HCT116 (cell line): ENCODE results near the gene TMEM156. TPM values are rescaled to one million over a fixed set of nuclear protein-coding genes. Genes with fewer than 3 reads are reported as not detected.

Experiments
- ATAC-seq: fragments of 200-7000 bp; cut with Tn5 transposase; 2 replicates; pipeline ENCODE4 v1.9.1; 2020; ENCODE audit warnings: mild to moderate bottlenecking, moderate library complexity
- BruUV-seq: library from RNA; stranded (reverse); fragments of 400-500 nt; replicated peaks from 2 replicates; lab custom pipeline; 2021; lab: Mats Ljungman, UMichigan
- CTCF ChIA-PET: fragments of 300-600 bp; sonication (Branson Sonifier 250); formaldehyde crosslinking; loops from one replicate; lab custom pipeline; 2021; ENCODE audit warnings: antibody characterized with exemption; lab: Charles Lee
- POLR2A ChIA-PET: fragments of 300-600, 350-600 bp; sonication (Branson Sonifier 250); formaldehyde crosslinking; loops from one replicate; lab custom pipeline; 2021; ENCODE audit warnings: antibody characterized with exemption; lab: Charles Lee
- RAD21 ChIA-PET, 2 experiments: fragments of 300-600 bp; sonication (Branson Sonifier 250); formaldehyde crosslinking; loops; one replicate each; lab custom pipeline; 2023; ENCODE audit warnings: low total read pairs in 2 of 2; ENCODE audit not compliant: uncharacterized antibody in 2 of 2, unreplicated experiment in 2 of 2, low non-redundant PET in 1 of 2; lab: Charles Lee
- DNase-seq: peaks from one replicate; pipeline ENCODE4 v3.0.0-alpha.2; 2010; ENCODE audit warnings: low read depth, low spot score
- H2AFZ ChIP-seq: fragments of 200-600 bp; shearing (Covaris generic), sonication (generic); 2 replicates; pipeline ENCODE4 v1.6.1; 2017; ENCODE audit warnings: low read depth, mixed run types, mixed read lengths, antibody characterized with exemption, low read length; ENCODE audit not compliant: poor library complexity, severe bottlenecking
- H3K27ac ChIP-seq: 2 replicates; pipeline ENCODE4 v1.5.1; 2012; ENCODE audit warnings: low read depth, low read length
- H3K27me3 ChIP-seq: fragments of 200-600 bp; sonication (generic); 2 replicates; pipeline ENCODE4 v1.6.1; 2016; ENCODE audit warnings: mixed run types, low read length, mixed read lengths; ENCODE audit not compliant: insufficient read depth
- H3K36me3 ChIP-seq, 2 experiments: fragments of 200-500 bp in 1 of 2; fragments of 200-600 bp in 1 of 2; sonication (Bioruptor generic) in 1 of 2; sonication (generic) in 1 of 2; 2 replicates each; pipeline versions ENCODE4 v1.5.1 to v1.6.1; 2014 to 2016; ENCODE audit warnings: low read length in 2 of 2, inconsistent platforms in 1 of 2, mixed read lengths in 1 of 2, mixed run types in 1 of 2; ENCODE audit not compliant: insufficient read depth in 2 of 2, control insufficient read depth in 1 of 2
- H3K4me1 ChIP-seq, 2 experiments: fragments of 200-600 bp in 1 of 2; sonication (generic) in 1 of 2; 2 replicates each; pipeline versions ENCODE4 v1.5.1 to v1.6.1; 2012 to 2017; ENCODE audit warnings: low read length in 2 of 2, inconsistent platforms in 1 of 2, mild to moderate bottlenecking in 1 of 2, mixed read lengths in 1 of 2, mixed run types in 1 of 2, moderate library complexity in 1 of 2; ENCODE audit not compliant: insufficient read depth in 2 of 2, control insufficient read depth in 1 of 2
- H3K4me2 ChIP-seq: fragments of 200-600 bp; sonication (generic); 2 replicates; pipeline ENCODE4 v1.6.1; 2017; ENCODE audit warnings: mixed run types, low read length, mixed read lengths
- H3K4me3 ChIP-seq, 2 experiments: fragments of 200-600 bp in 1 of 2; sonication (generic) in 1 of 2; replicated peaks in 1 of 2; 2 replicates each; pipeline ENCODE4 v1.5.1; 2011 to 2016; ENCODE audit warnings: low read length in 2 of 2, control low read depth in 1 of 2, low read depth in 1 of 2, mild to moderate bottlenecking in 1 of 2, mixed read lengths in 1 of 2, mixed run types in 1 of 2
- H3K79me2 ChIP-seq: fragments of 200-600 bp; sonication (generic); 2 replicates; pipeline ENCODE4 v1.6.1; 2017; ENCODE audit warnings: mild to moderate bottlenecking, mixed run types, low read length, moderate library complexity, mixed read lengths; ENCODE audit not compliant: insufficient read depth
- H3K9ac ChIP-seq: fragments of 200-600 bp; sonication (generic); 2 replicates; pipeline ENCODE4 v1.6.1; 2016; ENCODE audit warnings: low read length, mixed read lengths
- H3K9me2 ChIP-seq: fragments of 200-600 bp; sonication (generic), shearing (Covaris generic); 2 replicates; pipeline ENCODE4 v1.6.1; 2017; ENCODE audit warnings: mixed run types, mild to moderate bottlenecking, moderate library complexity; ENCODE audit not compliant: insufficient read depth
- H3K9me3 ChIP-seq, 2 experiments: fragments of 200-500 bp in 1 of 2; fragments of 200-600 bp in 1 of 2; sonication (Bioruptor generic) in 1 of 2; sonication (generic) in 1 of 2; 2 replicates each; pipeline ENCODE4 v1.6.1; 2014 to 2017; ENCODE audit warnings: low read length in 2 of 2, mixed read lengths in 2 of 2, inconsistent platforms in 1 of 2, low read depth in 1 of 2, mild to moderate bottlenecking in 1 of 2, mixed run types in 1 of 2, moderate library complexity in 1 of 2; ENCODE audit not compliant: control insufficient read depth in 1 of 2, insufficient read depth in 1 of 2
- H4K20me1 ChIP-seq: fragments of 200-600 bp; sonication (generic), shearing (Covaris generic); 2 replicates; pipeline ENCODE4 v1.6.1; 2017; ENCODE audit warnings: mixed run types, mild to moderate bottlenecking, moderate library complexity; ENCODE audit not compliant: insufficient read depth
- CEBPB ChIP-seq: IDR thresholded peaks from 2 replicates; pipeline ENCODE4 v1.6.1; 2012; ENCODE audit warnings: low read depth
- EZH2 ChIP-seq: fragments of 200-600 bp; sonication (generic); IDR thresholded peaks from 2 replicates; pipeline ENCODE4 v1.6.1; 2017; ENCODE audit warnings: antibody characterized with exemption, mixed run types
- POLR2AphosphoS5 ChIP-seq: IDR thresholded peaks from 2 replicates; pipeline ENCODE4 v1.6.1; 2011; ENCODE audit warnings: mild to moderate bottlenecking, low read depth, low read length, moderate library complexity
- RAD21 ChIP-seq: IDR thresholded peaks from 2 replicates; pipeline ENCODE4 v1.6.1; 2012; ENCODE audit warnings: low read depth, mild to moderate bottlenecking
- SP1 ChIP-seq: IDR thresholded peaks from 2 replicates; pipeline ENCODE4 v1.6.1; 2012; ENCODE audit warnings: low read depth
- SRF ChIP-seq: IDR thresholded peaks from 2 replicates; pipeline ENCODE4 v1.6.1; 2012; ENCODE audit warnings: low read depth
- TCF7L2 ChIP-seq: IDR thresholded peaks from 2 replicates; pipeline ENCODE4 v1.7.0; 2011; ENCODE audit warnings: borderline replicate concordance, inconsistent platforms; ENCODE audit not compliant: insufficient read depth, insufficient read length; ENCODE audit errors: extremely low read depth
- YY1 ChIP-seq: IDR thresholded peaks from 2 replicates; pipeline ENCODE4 v1.6.1; 2011; ENCODE audit warnings: low read length, low read depth, moderate library complexity, mild to moderate bottlenecking; ENCODE audit not compliant: insufficient replicate concordance; ENCODE audit errors: extremely low read depth
- intact Hi-C: fragments of 100-400 bp; cut with micrococcal nuclease; formaldehyde crosslinking; loops from 2 replicates; pipeline ENCODE4 v1.10.0; 2022
- total RNA-seq: library from RNA; stranded (reverse); gene quantifications from one replicate; pipeline ENCODE4 v1.2.1, GENCODE V29; 2021; ENCODE audit not compliant: unreplicated experiment

The TMEM156 gene
- total RNA-seq, 1 experiment from 2014 or later: 0.22 TPM

- Histone ChIP-seq H4K20me1 (no peaks in the 10 kb centered on the region), H3K36me3 (no peaks in the 10 kb centered on the region), H3K9ac (no peak overlapping the region), H2AFZ (no peak overlapping the region), H3K9me2 (no peaks in the 10 kb centered on the region), H3K4me3 (no peak overlapping the region), H3K27ac (no peak overlapping the region), H3K4me2 (no peak overlapping the region), H3K27me3 (no peaks in the 10 kb centered on the region), H3K79me2 (no peaks in the 10 kb centered on the region)
- ChIA-PET CTCF (no interaction called here), RAD21 (no interaction called here), POLR2A (no interaction called here)
- BruUV-seq: no TSS peak
- intact Hi-C loops: no loop called here
- no peak for DNase-seq
- ATAC-seq: no peak
- TF ChIP-seq RAD21 (no peak), TCF7L2 (no peak)
- TF ChIP-seq, all 23 proteins: peak for 0
- peaks cover 21 to 27% of the 10 kb centered on the region in 2 experiments for H3K4me1 ChIP-seq
- H3K9me3 ChIP-seq: no peaks in the 10 kb centered on the region
These were observed 15.5 kb upstream of the TMEM156 start for GRCh38 chr4:39047681-39048080.

- H3K27ac ChIP-seq: no peak overlapping the region
- intact Hi-C loops: no loop called here
- H3K4me2 ChIP-seq: peak overlapping the region; percentile 88
- POLR2A ChIA-PET: no interaction called here
- H3K27me3 ChIP-seq: no peaks in the 10 kb centered on the region
- no peak for ATAC-seq
- H3K9me3 ChIP-seq: no peaks in the 10 kb centered on the region
- CTCF ChIA-PET: interaction anchor here (0.6 to 1.0 kb wide), 2 partner anchors 287 to 369 kb away, joined by 3 read pairs; no protein-coding TSS in a partner anchor
- peaks cover 21 to 27% of the 10 kb centered on the region in 2 experiments for H3K4me1 ChIP-seq
- no peaks in the 10 kb centered on the region for H3K36me3 ChIP-seq
- H3K9ac ChIP-seq: no peak overlapping the region
- no peak overlapping the region for H2AFZ ChIP-seq
- H3K79me2 ChIP-seq: no peaks in the 10 kb centered on the region
- H4K20me1 ChIP-seq: no peaks in the 10 kb centered on the region
- DNase-seq: no peak
- BruUV-seq: TSS peak; percentile 53
- RAD21 ChIA-PET: no interaction called here
- no peaks in the 10 kb centered on the region for H3K9me2 ChIP-seq
- H3K4me3 ChIP-seq: peak overlapping the region; percentile 59 to 66; a peak in 2 of 4 replicates
- no peak for TF ChIP-seq SRF
- TF ChIP-seq EZH2: no peak
- no peak for TF ChIP-seq YY1
- TF ChIP-seq POLR2AphosphoS5: no peak
- TF ChIP-seq CEBPB: no peak
- no peak for TF ChIP-seq SP1
- no peak for TF ChIP-seq RAD21
- TF ChIP-seq TCF7L2: no peak
These were observed 14.0 kb upstream of the TMEM156 start for GRCh38 chr4:39046249-39046648.
